Measurements from ENCODE around the gene FAM53B.

Gene FAM53B

DNA sequence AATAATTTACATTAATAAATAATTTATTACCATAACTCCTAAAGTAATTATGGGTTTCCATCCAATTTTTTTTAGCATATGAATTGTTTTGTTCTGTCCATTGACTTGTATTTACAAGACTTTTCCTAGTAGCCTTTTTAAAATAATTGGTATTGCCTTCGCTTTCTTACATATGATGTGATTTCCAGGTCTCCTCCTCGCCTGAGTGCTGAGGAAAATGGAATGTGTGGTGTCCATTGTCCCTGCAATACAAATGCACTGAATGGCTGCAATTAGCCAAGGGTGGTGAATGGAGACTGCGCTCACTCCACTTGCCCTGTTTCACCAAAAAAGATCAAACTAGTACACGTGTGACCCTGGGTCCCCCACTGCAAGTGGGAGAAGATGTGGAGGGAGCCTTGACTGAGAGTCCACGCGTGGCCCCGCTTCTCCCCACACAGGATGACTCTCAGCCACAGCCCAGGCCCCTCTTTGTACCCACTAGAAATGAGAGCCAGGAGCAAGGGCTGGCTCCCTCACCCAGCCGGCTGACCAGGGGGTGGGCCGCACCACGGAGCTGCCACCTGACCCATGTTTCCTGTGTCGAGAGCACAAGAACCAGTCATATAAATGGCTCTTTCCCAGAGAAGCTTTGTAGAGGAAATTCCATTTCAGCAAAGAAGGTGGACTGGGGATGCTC lies 52.6 kb downstream of the FAM53B start:
- DNase-seq (ENCODE audit: low read depth), result no peak
- H3K4me3 ChIP-seq (ENCODE audit: low read depth, low read length), result no peak overlapping the region
- no peak for TF ChIP-seq CTCF (IDR thresholded peaks at IDR 0.05; ENCODE audit: low read depth, low read length, missing control alignments)

GRCh38 chr10:124691002-124691401 lies 53.2 kb downstream of the FAM53B start:
- no peak for TF ChIP-seq CTCF (IDR thresholded peaks at IDR 0.05; ENCODE audit: low read depth, low read length, missing control alignments)
- no peak for DNase-seq (ENCODE audit: low read depth)
- no peak overlapping the region for H3K4me3 ChIP-seq (ENCODE audit: low read depth, low read length)

DNA sequence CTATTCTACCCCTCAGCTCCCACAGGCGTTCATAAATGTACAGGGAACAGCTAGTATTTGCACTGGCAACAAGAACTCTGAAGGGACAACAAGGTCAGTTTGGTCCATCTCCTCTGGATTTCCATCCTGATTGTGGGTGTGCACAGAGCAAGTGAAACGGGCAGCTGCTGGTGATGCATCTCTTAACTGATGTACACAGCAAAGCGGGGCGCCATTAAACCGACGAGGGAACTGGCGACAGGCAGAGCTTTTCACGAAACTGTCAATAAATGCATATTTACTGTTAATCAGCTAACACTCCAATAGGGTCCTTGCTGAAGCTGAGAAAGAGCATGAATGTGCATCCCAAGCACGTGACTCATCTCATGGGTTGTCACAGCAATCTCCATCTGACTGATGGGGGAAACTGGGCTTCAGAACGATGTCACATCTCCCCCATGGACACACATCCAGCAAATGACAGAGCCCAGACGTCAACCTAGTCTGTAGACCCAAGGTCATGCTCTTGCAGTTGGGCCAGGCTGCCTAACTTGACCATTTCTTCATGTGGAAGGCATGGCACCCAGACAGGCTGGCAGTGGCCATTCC lies 54.2 kb downstream of the FAM53B start:
- no peak for TF ChIP-seq CTCF (IDR thresholded peaks at IDR 0.05; ENCODE audit: low read depth, low read length, missing control alignments)
- H3K4me3 ChIP-seq (ENCODE audit: low read depth, low read length), result no peak overlapping the region
- DNase-seq (ENCODE audit: low read depth), result no peak

DNA sequence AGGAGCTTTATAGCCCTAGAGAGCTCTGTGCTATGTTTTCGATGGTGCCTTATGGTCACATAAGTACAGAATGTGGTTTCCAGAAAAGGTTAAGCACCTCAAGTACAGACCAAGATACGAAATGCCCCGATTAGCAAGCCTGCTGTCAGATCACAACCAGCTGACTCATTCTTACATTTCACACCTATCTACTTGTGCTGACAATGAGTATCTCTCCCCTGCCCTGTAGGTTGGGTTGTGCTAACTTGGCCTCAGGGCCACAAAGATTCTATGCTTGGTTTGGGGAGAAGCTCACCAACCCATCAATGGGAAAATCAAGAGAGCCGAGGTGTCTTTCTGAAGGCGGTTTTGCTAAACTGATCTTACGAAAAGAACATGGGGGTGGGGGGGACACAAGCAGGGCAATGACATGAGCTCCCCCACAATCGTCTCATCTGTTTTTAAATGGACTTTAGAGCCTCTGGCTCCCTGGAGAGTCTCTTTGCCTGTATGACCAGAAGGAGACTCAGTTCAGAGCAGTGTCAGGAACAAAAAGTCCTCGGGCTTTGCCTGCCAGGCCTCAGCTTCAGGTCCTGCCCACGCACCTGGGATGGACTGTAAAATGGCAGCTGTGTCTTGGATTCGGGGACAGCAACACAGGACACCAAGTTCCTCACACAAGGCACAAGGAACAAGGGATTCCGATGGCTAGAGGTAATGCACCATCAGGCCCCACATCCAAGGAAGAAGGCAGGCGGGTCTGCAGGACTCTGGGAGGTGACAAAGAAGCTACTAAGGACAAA lies 55.1 kb downstream of the FAM53B start:
- TF ChIP-seq CTCF (IDR thresholded peaks at IDR 0.05; ENCODE audit: low read depth, low read length, missing control alignments), result no peak
- no peak overlapping the region for H3K4me3 ChIP-seq (ENCODE audit: low read depth, low read length)
- DNase-seq (ENCODE audit: low read depth), result peak; percentile 87

GRCh38 chr10:124688386-124688785 lies 55.8 kb downstream of the FAM53B start:
- no peak overlapping the region for H3K4me3 ChIP-seq (ENCODE audit: low read depth, low read length)
- no peak for TF ChIP-seq CTCF (IDR thresholded peaks at IDR 0.05; ENCODE audit: low read depth, low read length, missing control alignments)
- no peak for DNase-seq (ENCODE audit: low read depth)

DNA sequence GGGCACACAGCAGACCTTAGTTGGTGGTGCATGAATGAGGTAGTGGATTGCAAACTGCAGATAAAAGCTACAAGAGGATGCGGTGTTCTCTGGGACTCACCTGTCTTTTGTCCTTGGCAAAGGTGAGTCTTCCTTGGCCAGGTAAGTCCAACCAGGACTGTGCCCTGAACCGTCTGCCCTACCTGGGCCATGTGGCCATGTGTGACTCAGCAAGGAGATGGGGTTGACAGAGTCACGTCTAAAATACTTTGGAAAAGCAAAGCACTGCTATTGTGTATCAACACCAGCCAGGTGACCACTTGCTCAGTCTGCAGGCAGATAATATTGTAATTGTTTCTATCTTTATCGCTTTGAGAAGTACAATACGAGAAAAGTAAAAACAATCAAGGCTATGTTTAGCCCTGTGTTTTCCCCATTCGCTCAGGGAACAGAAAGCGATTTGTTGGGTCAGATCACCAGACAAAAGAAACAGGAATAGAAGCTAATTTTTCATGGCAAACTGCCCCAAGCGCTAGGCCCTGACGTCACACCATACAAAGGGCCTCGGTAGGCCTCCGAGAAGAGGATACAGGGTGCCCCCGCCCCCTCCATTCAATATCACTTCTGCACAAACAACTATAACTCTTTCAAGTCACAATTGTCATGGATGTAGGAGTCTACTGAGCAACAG lies 57.3 kb downstream of the FAM53B start:
- TF ChIP-seq CTCF (IDR thresholded peaks at IDR 0.05; ENCODE audit: low read depth, low read length, missing control alignments), result no peak
- H3K4me3 ChIP-seq (ENCODE audit: low read depth, low read length), result no peak overlapping the region
- no peak for DNase-seq (ENCODE audit: low read depth)

All from GM12864 (cell line).